Testis (tissue), 3 donors: Measurements from ENCODE around the gene CDPF1. TPM values are rescaled to one million over a fixed set of nuclear protein-coding genes. Genes with fewer than 3 reads are reported as not detected.

ENCODE experiments used
- DNase-seq: peaks from one replicate; pipeline ENCODE4 v3.0.0-alpha.2; 2019
- H3K27ac ChIP-seq, 2 donors: fragments of 200-600 bp; sonication (generic); one replicate each; pipeline ENCODE4 v1.5.1; 2019
- H3K27me3 ChIP-seq: fragments of 200-600 bp; sonication (generic); one replicate; pipeline ENCODE4 v1.5.1; 2019
- H3K36me3 ChIP-seq: fragments of 200-600 bp; sonication (generic); one replicate; pipeline ENCODE4 v1.5.1; 2017; ENCODE audit warnings: low read depth; ENCODE audit errors: missing control alignments
- H3K4me1 ChIP-seq: fragments of 200-600 bp; sonication (generic); one replicate; pipeline ENCODE4 v1.5.1; 2019
- H3K4me3 ChIP-seq, 2 donors: fragments of 200-600 bp; sonication (generic); one replicate each; pipeline ENCODE4 v1.5.1; 2017 to 2019
- H3K9me3 ChIP-seq: fragments of 200-600 bp; sonication (generic); one replicate; pipeline ENCODE4 v1.5.1; 2017
- CTCF ChIP-seq, 3 experiments: fragments of 450-650 bp in 2 of 3; fragments of 200-600 bp in 1 of 3; sonication (generic) in 1 of 3; IDR thresholded peaks; one replicate each; pipeline ENCODE4 v1.5.1; 2016 to 2019; ENCODE audit warnings: antibody characterized with exemption in 3 of 3, mild to moderate bottlenecking in 2 of 3, moderate library complexity in 1 of 3
- POLR2A ChIP-seq: fragments of 450-650 bp; IDR thresholded peaks from one replicate; pipeline ENCODE4 v1.6.1; 2017; ENCODE audit warnings: antibody characterized with exemption, mild to moderate bottlenecking, moderate library complexity
- WGBS, 2 donors: methylation state at CpG; one replicate each; pipeline ENCODE4 v1.1.5; 2018; 5-methylcytosine and 5-hydroxymethylcytosine counted together
- intact Hi-C: fragments of 100-400 bp; cut with DNase I; formaldehyde crosslinking; loops from one replicate; pipeline ENCODE4 v1.15.1; 2023; ENCODE audit warnings: low total_unique reads
- polyA plus RNA-seq: library from polyadenylated mRNA; stranded (reverse); fragments of 350-450 nt; fragmentation: Illumina TruSeq; extraction: RNeasy Lipid Tissue Mini Kit (QIAGEN cat#74804); gene quantifications from one replicate; pipeline ENCODE4 v1.2.3, GENCODE V29; 2014; ENCODE audit warnings: low read depth, low replicate concordance; ENCODE audit not compliant: insufficient read depth
- total RNA-seq, 2 donors: library from RNA; depleted of rRNA; stranded (reverse); fragments of >200 nt; gene quantifications; one replicate each; pipeline ENCODE4 v1.2.3, GENCODE V29; 2016

Gene CDPF1
- total and polyA plus RNA-seq, 3 donors from 2014 or later: 6.0 to 12.2 (median 11.0) TPM

GRCh38 chr22:46263216-46263590, 13.1 kb upstream of the CDPF1 start, which contains the start of gene PKDREJ:
Gene PKDREJ (minus strand): TSS chr22:46263343. CDS start chr22:46263322, 21 bp downstream.
- Histone ChIP-seq H3K9me3 (no peaks in the 10 kb centered on the region), H3K27me3 (no peaks in the 10 kb centered on the region), H3K4me3 (peak within 1 kb of the TSS; percentile 26 to 34), H3K27ac (peak within 1 kb of the TSS in 1 of 2 donors; percentile 36), H3K4me1 (no peaks in the 10 kb centered on the region), H3K36me3 (no peaks in the 10 kb centered on the region)
- no peak for TF ChIP-seq CTCF (IDR thresholded peaks at IDR 0.05)
- TF ChIP-seq POLR2A: no peak
- WGBS, 2 donors: 18 to 29% methylated on average over 19 to 26 of the region's 30 CpGs
- no peak for DNase-seq
- intact Hi-C loops: no loop called here

GRCh38 chr22:46262449-46263215, 12.5 kb upstream of the CDPF1 start:
- 2 to 13% methylated on average over 13 to 47 of the region's 109 CpGs for WGBS, 2 donors
- no peaks in the 10 kb centered on the region for H3K36me3 ChIP-seq
- H3K27me3 ChIP-seq: no peaks in the 10 kb centered on the region
- peak overlapping the region; percentile 26 to 34 for H3K4me3 ChIP-seq
- H3K9me3 ChIP-seq: no peaks in the 10 kb centered on the region
- H3K27ac ChIP-seq: peak overlapping the region in 1 of 2 donors; percentile 36
- H3K4me1 ChIP-seq: no peaks in the 10 kb centered on the region
- TF ChIP-seq POLR2A (no peak), CTCF (IDR thresholded peaks at IDR 0.05) (peak in 1 of 3 experiments; percentile 21)
- peak; percentile 78 for DNase-seq
- intact Hi-C loops: no loop called here

GRCh38 chr22:46260038-46260437, 9.9 kb upstream of the CDPF1 start:
- intact Hi-C loops: no loop called here
- WGBS, 2 donors: 87 to 88% methylated on average over 5 to 6 of the region's 6 CpGs
- no peak overlapping the region for H3K4me3 ChIP-seq
- no peak for DNase-seq
- no peak overlapping the region for H3K27ac ChIP-seq
- TF ChIP-seq POLR2A: no peak
- TF ChIP-seq CTCF (IDR thresholded peaks at IDR 0.05): no peak
- no peaks in the 10 kb centered on the region for H3K36me3 ChIP-seq
- no peaks in the 10 kb centered on the region for H3K9me3 ChIP-seq
- H3K4me1 ChIP-seq: no peaks in the 10 kb centered on the region
- no peaks in the 10 kb centered on the region for H3K27me3 ChIP-seq

- no peak for TF ChIP-seq POLR2A
- TF ChIP-seq CTCF (IDR thresholded peaks at IDR 0.05): no peak
- no peaks in the 10 kb centered on the region for H3K36me3 ChIP-seq
- no peaks in the 10 kb centered on the region for H3K9me3 ChIP-seq
- H3K27me3 ChIP-seq: no peaks in the 10 kb centered on the region
- WGBS, 2 donors: 85 to 90% methylated on average over 12 of the region's 12 CpGs
- H3K27ac ChIP-seq: no peak overlapping the region
- intact Hi-C loops: no loop called here
- H3K4me1 ChIP-seq: no peaks in the 10 kb centered on the region
- no peak overlapping the region for H3K4me3 ChIP-seq
- DNase-seq: no peak
These were observed 9.3 kb upstream of the CDPF1 start for GRCh38 chr22:46259374-46259773.
